ENCODE data around the gene RABGAP1L. TPM values are rescaled to one million over a fixed set of nuclear protein-coding genes. Genes with fewer than 3 reads are reported as not detected.
A peak's percentile ranks its signal among the peaks of the same experiment; 100 is the strongest.

Gene RABGAP1L
- total and polyA plus RNA-seq, 10 of the 15 experiments (the other 5 are each of a cell fraction or from before 2014, with no cell fraction given), result 5.8 to 194 (median 113) TPM

GRCh38 chr1:174999216-174999935 is 840.1 kb downstream of the RABGAP1L start (continued):
- TF ChIP-seq SUZ12 (IDR thresholded peaks at IDR 0.05; ENCODE audit: unreplicated experiment) (no peak), POLR2A (IDR thresholded peaks at IDR 0.05; ENCODE audit: low read depth, low read length) (peak; percentile 96), ZBTB11 (CRISPR knock-in tag; IDR thresholded peaks at IDR 0.05) (peak; percentile 82), ZNF24 (IDR thresholded peaks at IDR 0.05) (peak; percentile 61), NR2C2 (IDR thresholded peaks at IDR 0.05; ENCODE audit: borderline replicate concordance, control insufficient read depth, insufficient read length, low read depth) (no peak), ATF3 (IDR thresholded peaks at IDR 0.05; ENCODE audit: borderline replicate concordance, extremely low read depth, low read depth, low read length) (peak; percentile 79; the same call in 1 of the 2 replicates), JUND (IDR thresholded peaks at IDR 0.05; ENCODE audit: low read depth, low read length) (0 out of 2 replicates have a peak, but pooled peaks have one; percentile 1), SMAD5 (IDR thresholded peaks at IDR 0.05; ENCODE audit: low read depth) (peak; percentile 94), CHD1 (IDR thresholded peaks at IDR 0.05; ENCODE audit: low read depth, low read length) (peak; percentile 66), TCF7 (IDR thresholded peaks at IDR 0.05; ENCODE audit: borderline replicate concordance) (0 out of 2 replicates have a peak, but pooled peaks have one; percentile 46), TBL1XR1 (IDR thresholded peaks at IDR 0.05; ENCODE audit: low read depth, low read length) (peak; percentile 36; the same call in 1 of the 2 replicates)
- TF ChIP-seq, protein P1, sequence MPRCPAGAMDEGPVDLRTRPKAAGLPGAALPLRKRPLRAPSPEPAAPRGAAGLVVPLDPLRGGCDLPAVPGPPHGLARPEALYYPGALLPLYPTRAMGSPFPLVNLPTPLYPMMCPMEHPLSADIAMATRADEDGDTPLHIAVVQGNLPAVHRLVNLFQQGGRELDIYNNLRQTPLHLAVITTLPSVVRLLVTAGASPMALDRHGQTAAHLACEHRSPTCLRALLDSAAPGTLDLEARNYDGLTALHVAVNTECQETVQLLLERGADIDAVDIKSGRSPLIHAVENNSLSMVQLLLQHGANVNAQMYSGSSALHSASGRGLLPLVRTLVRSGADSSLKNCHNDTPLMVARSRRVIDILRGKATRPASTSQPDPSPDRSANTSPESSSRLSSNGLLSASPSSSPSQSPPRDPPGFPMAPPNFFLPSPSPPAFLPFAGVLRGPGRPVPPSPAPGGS (IDR thresholded peaks at IDR 0.05; ENCODE audit: borderline replicate concordance, insufficient read depth, low read depth, low read length, poor library complexity, severe bottlenecking), result peak; percentile 45
- TF ChIP-seq, protein P2, sequence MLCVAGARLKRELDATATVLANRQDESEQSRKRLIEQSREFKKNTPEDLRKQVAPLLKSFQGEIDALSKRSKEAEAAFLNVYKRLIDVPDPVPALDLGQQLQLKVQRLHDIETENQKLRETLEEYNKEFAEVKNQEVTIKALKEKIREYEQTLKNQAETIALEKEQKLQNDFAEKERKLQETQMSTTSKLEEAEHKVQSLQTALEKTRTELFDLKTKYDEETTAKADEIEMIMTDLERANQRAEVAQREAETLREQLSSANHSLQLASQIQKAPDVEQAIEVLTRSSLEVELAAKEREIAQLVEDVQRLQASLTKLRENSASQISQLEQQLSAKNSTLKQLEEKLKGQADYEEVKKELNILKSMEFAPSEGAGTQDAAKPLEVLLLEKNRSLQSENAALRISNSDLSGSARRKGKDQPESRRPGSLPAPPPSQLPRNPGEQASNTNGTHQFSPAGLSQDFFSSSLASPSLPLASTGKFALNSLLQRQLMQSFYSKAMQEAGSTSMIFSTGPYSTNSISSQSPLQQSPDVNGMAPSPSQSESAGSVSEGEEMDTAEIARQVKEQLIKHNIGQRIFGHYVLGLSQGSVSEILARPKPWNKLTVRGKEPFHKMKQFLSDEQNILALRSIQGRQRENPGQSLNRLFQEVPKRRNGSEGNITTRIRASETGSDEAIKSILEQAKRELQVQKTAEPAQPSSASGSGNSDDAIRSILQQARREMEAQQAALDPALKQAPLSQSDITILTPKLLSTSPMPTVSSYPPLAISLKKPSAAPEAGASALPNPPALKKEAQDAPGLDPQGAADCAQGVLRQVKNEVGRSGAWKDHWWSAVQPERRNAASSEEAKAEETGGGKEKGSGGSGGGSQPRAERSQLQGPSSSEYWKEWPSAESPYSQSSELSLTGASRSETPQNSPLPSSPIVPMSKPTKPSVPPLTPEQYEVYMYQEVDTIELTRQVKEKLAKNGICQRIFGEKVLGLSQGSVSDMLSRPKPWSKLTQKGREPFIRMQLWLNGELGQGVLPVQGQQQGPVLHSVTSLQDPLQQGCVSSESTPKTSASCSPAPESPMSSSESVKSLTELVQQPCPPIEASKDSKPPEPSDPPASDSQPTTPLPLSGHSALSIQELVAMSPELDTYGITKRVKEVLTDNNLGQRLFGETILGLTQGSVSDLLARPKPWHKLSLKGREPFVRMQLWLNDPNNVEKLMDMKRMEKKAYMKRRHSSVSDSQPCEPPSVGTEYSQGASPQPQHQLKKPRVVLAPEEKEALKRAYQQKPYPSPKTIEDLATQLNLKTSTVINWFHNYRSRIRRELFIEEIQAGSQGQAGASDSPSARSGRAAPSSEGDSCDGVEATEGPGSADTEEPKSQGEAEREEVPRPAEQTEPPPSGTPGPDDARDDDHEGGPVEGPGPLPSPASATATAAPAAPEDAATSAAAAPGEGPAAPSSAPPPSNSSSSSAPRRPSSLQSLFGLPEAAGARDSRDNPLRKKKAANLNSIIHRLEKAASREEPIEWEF (IDR thresholded peaks at IDR 0.05; ENCODE audit: insufficient replicate concordance, low read depth, low read length), result no peak
- TF ChIP-seq, protein P3, sequence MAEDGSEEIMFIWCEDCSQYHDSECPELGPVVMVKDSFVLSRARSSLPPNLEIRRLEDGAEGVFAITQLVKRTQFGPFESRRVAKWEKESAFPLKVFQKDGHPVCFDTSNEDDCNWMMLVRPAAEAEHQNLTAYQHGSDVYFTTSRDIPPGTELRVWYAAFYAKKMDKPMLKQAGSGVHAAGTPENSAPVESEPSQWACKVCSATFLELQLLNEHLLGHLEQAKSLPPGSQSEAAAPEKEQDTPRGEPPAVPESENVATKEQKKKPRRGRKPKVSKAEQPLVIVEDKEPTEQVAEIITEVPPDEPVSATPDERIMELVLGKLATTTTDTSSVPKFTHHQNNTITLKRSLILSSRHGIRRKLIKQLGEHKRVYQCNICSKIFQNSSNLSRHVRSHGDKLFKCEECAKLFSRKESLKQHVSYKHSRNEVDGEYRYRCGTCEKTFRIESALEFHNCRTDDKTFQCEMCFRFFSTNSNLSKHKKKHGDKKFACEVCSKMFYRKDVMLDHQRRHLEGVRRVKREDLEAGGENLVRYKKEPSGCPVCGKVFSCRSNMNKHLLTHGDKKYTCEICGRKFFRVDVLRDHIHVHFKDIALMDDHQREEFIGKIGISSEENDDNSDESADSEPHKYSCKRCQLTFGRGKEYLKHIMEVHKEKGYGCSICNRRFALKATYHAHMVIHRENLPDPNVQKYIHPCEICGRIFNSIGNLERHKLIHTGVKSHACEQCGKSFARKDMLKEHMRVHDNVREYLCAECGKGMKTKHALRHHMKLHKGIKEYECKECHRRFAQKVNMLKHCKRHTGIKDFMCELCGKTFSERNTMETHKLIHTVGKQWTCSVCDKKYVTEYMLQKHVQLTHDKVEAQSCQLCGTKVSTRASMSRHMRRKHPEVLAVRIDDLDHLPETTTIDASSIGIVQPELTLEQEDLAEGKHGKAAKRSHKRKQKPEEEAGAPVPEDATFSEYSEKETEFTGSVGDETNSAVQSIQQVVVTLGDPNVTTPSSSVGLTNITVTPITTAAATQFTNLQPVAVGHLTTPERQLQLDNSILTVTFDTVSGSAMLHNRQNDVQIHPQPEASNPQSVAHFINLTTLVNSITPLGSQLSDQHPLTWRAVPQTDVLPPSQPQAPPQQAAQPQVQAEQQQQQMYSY (CRISPR knock-in tag; IDR thresholded peaks at IDR 0.05), result no peak

Measured in GM12878 (cell line).